A172 (cell line): ENCODE data around the gene HOXA9. TPM values are rescaled to one million over a fixed set of nuclear protein-coding genes. Genes with fewer than 3 reads are reported as not detected.

Experiments used
- DNase-seq: peaks from one replicate; pipeline ENCODE4 v3.0.0-alpha.2; 2015; ENCODE audit warnings: low spot score
- total RNA-seq: library from RNA; depleted of rRNA; stranded (reverse); fragments of >200 nt; shearing (Covaris generic); gene quantifications from 2 replicates; pipeline ENCODE4 v1.2.3, GENCODE V29; 2014

The HOXA9 gene
- total RNA-seq, 1 experiment from 2014 or later, result 88.6 TPM

DNA sequence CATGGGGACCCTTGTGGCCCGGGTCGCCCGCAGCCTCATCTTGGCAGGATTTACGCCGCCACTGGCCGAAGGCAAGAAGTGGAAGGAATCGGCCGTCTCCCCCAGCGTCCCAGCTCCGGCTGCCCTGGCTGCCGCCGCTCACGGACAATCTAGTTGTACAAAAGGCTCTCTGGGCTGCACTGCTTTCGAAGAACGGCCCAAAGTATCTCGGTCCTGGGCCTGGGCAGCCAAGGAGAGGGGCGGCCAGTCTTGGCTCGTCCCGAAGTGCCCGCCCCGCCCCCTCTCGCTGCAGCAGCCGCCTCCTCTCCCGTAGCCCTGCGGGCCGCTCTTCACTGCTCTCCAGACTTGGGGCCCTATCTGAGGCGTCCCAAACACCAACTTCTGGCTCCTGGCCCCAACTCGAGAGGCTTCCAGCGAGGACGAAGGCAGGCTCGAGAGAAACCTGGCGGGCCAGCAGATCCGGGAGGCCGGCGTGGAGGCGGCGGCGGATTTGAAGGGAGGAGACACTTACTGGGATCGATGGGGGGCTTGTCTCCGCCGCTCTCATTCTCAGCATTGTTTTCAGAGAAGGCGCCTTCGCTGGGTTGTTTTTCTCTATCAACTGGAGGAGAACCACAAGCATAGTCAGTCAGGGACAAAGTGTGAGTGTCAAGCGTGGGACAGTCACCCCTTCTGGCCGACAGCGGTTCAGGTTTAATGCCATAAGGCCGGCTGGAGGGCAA lies 809 bp downstream of the HOXA9 start:
- peak; percentile 21 for DNase-seq

DNA sequence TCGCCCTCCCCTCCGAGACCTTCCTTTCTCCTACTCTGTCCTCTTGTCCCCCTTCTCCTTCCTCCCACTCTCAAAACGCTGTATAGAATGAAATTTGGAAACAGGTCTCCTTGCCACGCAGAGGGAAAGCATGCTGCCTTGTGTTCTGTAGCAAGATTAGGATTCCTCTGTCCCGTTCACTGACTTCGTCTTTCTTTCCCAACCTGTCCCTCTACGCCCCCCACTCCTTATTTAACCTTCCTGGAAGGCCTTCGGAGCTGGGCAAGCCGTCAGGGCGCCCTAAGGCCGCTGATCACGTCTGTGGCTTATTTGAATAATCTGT lies 1.3 kb downstream of the HOXA9 start:
- peak; percentile 20 for DNase-seq

DNA sequence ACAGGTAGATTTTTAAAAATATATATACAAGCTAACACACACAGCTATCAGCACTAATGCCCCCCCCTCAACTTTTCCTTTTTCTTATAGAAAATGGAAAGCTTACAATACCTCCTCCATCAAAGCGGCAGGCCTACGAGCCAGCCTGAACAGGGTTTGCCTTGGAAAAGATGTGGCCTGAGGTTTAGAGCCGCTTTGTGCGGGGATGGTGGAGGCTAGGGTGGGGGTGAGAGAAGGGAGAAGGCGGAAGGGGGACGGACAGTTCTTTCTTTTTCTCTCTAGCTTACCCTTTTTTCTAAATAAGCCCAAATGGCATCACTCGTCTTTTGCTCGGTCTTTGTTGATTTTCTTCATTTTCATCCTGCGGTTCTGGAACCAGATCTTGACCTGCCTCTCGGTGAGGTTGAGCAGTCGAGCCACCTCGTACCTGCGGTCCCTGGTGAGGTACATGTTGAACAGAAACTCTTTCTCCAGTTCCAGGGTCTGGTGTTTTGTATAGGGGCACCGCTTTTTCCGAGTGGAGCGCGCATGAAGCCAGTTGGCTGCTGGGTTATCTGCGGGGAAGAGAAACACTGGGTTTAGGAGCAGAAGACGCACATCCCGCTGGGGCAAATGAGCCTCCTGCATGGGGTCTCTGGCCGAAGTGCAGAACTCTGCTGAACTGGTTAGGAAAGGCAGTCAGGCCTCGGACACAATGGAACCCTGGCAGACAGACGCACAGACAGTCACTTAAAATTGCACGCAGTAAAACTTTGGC lies 1.9 kb downstream of the HOXA9 start:
- DNase-seq, result no peak

DNA sequence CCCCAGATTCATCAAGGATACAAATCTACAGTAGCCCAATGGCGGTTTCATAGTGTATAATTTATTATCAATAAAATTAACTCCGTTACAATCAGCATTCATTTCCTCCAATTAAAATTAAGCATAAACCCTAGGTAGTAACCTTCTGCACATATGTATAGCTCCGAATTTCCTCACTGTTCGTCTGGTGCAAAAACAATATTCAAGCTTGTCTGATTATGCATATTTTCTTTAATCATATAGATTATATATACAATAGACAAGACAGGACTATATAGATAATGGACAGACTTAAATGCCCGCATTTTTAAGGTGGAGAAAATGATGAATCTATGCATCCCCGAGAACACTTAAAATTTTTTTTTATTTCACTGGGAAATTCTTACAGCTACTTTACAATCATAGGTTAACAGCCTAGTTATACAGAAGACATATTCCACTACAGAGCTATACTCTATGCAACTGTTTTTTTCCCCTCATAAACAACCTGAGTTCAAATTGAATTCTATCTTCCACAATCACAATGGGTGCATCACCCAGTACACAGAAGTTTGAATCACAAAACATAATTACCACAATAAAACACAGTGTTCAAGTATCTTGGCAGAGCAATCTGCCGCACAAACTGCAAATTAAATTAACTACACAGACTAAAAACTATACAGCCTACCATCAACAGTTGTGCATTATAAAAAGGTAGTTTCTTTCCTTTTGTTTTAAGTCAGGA lies 2.6 kb downstream of the HOXA9 start:
- no peak for DNase-seq

DNA sequence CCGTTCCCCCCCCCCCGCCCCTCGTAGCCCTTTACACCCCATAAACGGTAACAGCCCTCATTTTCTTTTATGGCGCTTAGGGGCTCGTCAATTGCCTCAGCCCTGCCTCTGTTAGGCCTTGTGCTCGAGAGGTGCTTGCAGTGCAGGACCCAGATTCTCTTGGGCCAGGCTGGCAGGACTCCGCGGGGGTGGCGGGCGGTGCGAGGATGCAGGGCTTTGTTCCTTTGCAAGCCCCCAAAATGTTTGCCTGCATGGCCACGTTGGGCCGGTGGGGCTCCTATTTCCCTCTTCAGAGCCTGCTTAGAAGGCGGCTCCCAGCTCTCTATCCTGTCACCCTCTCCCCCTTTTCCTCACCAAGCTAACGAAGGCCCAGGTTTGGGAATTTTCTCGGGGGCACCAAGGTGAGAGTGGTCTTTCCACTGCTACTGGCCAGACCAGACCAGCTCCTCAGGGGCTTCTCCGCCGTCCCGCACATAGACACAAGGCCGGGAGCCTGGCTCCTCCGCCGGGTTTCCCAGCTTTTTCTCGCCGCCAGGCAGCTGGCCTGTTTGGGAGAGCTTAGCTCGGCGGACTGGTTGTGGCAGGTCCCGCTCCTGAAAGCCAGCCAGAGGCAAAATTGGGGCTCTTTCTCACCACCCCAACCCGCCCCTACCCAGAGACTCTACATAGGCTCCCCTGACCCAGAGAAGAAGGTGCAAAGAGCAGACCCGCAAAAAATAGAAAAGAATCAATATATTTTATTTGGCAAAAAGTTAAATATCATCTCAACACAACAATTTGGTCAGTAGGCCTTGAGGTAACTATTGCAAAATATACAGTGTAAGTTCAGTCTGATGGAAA lies 3.4 kb downstream of the HOXA9 start:
- DNase-seq, result no peak

DNA sequence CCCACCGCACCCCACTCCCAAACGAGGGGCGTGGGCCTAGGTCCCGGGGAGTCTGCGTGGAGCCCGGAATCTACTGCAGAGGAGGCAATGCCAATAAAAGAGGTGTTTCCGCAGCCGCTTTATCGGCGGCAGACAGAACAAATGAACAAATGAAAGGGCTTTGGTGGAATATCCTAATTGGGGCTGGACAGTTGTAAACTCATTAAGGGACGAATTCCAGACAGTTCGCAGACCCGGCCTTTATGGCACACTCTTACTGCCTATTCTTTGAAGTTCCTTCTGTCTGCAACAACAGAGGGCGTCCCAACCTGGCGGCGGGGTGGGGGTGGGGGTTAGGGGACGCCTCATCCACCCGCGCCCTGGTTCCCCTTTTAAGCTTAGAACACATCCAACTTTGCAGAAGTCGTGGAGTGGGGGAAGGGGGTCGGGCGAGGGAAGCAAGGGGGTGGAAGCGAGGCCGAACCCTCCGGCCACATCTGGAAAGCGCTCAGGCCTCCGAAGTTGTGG lies 4.1 kb downstream of the HOXA9 start:
- peak; percentile 48 for DNase-seq

DNA sequence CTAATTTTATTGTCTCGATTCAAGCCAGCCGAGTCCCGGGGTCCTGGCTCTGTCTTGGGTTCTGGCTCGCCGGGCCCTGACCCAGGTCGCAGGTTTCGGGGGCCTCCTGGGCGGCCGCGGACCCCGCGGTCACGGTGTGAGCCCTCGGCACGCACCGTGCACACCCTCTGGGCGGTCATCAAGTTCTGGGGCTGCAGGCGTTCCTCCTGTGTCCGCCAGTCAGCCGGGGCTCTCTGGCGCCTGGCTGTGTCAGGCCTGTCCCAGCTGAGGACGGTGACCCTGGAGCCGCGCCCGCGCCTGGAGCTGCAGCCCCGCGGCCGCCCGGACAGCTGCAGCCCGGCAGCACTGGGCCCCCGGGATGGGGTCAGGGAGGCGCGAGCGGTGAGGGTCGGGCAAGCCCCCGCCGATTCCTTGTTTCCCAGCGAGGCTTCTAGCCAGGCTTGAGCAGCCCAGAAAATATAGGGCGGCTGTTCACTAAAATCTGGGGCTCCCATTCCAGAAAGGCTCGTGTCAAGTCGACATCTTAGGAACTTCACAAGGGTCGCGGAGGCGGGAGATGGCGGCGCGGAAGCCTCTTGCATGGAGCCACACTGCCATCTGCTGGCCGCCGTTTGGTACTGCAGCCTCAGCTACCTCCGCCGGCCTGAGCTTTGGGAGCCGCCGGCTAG lies 4.7 kb downstream of the HOXA9 start:
- peak; percentile 61 for DNase-seq

DNA sequence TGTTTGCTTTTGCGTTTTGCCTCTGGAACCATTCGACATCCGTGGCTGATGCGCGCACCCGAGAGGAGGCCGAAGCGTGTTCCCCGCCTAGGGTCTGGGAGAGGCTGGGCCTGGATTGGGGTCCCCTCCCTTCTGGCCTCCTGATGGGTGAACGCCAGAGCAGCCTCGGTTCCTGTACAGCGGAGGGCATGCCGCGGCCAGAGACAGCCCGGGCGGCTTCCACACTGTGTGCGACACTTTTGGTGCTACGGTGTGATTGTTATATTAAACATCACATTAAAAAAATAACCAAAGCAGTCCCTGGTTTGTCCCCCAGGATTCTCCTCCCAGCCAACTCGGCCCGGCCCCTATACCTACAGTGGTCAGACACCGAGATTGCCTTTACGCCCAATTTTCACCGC lies 5.2 kb downstream of the HOXA9 start:
- no peak for DNase-seq

DNA sequence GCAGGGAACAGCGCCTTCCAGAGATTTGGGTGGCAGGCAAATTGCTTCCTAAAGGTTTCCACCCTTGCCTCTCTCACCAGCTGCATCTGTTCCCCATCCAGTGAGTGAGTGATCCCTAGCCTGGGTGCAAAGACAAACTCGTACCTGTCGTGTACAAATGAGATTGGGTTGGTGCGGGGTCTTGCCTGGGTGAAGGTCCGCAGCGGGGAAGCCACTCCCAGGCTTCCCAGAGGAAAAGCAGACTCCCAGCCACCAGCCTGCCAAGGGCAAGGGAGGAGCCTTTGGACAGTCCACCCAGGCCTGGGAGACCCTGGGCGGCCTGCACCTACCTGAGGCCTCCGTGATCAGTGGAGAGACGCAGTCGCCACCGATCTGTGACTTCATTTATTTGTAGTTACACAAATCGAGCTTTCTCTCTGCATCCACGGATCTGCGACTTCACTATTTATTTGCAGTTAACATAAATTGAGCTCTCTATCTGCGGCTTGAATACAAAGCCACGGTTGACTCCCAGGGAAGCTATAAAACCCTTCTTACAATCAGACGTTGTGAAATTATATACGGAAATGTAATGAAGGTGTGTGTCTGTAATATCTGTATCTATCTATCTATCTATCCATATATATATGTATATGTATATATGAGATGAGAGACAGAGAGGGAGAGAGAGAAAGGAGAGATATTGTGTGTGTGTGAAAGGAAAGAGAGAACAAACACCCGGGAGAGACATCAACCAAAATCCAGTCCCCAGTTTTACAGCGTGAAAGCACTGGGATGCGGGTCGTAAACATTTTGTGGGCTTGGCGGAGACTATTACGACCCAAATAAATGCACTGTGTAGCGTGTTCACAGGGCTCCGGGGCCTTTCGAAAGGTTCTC lies 5.8 kb downstream of the HOXA9 start:
- DNase-seq, result no peak

DNA sequence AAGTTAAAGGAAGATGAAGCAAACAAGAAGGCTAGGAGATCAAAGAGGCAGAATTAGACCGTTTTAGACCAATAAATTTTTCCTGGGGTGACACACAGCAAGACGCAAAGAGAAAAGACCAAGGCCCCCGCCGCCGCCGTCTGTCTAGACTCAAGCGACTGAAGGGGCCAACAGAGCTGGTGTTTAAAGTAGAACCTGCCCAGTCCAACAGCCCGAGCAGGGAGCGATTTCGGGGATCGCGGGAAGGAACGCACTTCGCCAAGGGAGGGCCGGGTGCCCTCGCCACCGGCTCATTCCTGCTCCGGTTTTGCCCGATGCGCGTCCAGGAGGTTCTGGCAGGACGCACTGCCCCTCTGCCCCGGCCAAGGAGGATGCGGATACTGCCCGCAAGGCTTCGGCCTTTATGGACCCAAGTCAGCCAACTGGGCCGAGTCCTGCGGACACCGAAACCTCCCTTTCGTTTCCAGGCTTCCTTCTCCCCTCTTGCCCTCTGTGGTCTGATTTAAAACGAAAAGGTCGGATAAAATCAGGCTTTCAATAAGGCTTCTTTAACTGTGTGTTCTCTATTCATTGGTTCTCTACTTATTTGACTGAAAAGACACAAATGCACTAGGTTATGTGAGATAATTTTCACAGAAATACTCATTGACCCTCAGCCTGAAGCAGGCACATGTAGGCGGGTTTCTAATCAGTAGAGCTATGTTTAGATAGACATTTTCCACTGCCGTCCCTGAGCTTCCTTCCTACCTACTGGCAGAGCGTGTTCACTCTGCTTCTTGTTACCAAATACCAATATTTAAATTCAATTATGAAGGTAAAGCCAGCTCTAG lies 6.7 kb downstream of the HOXA9 start:
- no peak for DNase-seq

DNA sequence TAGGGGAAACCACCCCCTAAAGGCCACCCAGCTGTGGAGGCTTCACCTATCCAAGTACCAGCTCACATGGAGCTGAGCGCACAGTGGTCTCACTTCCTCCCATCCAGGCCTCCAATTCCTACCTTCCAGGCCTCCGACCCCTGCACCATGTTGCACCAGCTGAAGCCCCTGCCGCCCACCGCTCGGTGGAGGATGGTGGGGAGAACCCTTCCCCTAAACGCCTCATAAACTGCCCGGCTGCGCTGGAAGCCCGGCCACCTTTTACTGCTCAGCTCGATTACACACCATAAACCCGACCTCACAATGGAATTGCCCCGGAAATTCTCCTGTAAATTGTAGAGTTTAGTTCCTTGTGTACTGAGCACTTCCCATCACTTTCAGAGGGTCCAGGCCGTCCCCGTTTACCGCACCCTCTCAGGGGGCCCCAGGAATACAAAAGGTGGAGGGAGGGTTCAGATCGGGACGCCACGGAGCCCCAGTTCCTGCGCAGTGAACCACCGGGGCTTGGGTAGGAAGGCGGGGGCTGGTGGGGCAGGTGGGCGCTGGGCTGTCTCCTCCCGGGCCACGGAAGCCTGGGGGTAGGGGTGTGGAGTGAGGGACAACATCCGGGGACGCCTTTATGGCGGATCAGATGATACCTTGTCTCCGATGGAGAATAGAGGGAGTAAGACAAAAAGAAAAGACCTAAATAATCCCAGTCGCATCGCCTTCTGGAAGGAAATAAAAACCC lies 7.5 kb downstream of the HOXA9 start:
- DNase-seq, result no peak

DNA sequence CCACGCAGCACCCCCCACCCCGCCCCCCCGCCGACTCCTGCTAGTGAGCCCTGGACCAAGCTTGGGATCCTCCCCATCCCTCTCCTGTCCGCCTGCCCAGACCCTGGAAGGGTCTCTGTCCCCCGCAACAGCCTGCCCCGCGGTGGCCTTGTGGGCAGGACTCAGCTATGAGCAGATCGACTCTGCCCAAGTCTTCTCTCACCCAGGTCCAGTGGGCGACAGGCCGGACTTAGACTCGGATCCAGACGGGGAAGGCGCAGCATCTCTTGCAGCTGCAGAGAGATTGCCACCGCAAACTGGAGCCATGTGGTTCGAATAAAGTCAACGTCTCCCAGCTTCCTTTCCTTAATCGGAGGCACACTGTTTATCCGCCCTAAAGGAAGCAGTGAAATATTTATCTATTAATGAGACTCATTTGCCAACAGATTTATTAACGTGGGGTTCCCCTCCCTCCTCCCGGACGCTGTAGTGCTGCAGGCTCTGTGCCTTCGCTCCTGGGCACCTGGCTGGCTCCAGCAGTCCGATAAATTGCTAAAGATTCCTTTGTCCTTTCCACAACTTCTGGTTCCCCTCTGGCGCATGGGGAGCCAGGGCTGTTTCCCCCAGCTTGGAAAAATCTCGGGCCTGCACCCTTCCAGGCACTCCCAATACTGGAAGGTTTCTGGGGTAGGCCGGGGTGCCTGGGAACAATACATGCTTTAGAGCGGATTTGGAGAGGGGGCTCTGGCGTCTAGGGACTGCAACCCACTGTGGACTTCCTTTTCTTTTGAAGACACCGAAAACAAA lies 8.2 kb downstream of the HOXA9 start:
- DNase-seq, result no peak

DNA sequence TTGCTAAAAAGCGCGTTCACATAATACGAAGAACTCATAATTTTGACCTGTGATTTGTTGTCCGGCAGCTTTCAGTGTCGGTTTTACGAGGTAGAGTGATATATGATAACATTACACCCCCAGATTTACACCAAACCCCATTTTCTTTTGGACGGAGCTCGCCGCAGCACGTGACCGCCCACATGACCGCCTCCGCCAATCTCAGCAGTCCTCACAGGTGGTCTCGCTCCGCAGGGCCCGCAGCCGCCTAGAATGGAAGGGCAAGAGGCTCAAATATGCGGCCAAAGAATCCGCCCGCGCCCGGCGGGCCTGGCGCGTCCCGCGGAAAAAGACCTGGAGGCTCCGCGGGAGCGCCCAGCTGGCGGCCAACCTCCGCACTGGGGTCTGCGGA lies 8.8 kb downstream of the HOXA9 start, which contains the start of gene HOXA7:
HOXA7 (minus strand) TSS at position 168 of the 391 bp plus-strand sequence; CDS start at position 38, 130 bp downstream.
- no peak for DNase-seq

DNA sequence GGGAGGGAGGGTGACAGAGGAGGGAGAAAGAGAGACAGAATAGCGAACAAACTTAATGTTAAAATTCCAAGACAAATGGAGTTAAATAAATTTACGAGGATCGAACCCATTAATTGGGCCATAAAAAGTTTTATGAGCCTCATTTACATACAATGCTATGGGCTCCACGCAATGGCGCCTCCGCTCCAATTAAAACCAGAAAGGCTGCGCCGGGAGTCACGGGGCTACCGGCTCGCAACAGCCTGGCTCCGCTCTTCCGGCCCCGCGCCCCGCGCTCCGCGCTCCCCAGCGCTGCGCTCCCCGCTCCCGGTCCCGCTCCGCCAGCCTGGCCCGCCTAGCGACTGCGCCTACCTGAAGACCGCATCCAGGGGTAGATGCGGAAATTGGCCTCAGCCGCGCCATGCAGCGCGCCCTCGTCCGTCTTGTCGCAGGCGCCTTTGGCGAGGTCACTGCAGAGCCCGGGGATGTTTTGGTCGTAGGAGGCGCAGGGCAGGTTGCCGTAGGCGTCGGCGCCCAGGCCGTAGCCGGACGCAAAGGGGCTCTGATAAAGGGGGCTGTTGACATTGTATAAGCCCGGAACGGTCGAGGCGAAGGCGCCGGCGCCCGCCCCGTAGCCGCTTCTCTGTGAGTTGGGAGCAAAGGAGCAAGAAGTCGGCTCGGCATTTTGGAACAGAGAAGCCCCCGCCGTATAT lies 9.4 kb downstream of the HOXA9 start:
- no peak for DNase-seq

DNA sequence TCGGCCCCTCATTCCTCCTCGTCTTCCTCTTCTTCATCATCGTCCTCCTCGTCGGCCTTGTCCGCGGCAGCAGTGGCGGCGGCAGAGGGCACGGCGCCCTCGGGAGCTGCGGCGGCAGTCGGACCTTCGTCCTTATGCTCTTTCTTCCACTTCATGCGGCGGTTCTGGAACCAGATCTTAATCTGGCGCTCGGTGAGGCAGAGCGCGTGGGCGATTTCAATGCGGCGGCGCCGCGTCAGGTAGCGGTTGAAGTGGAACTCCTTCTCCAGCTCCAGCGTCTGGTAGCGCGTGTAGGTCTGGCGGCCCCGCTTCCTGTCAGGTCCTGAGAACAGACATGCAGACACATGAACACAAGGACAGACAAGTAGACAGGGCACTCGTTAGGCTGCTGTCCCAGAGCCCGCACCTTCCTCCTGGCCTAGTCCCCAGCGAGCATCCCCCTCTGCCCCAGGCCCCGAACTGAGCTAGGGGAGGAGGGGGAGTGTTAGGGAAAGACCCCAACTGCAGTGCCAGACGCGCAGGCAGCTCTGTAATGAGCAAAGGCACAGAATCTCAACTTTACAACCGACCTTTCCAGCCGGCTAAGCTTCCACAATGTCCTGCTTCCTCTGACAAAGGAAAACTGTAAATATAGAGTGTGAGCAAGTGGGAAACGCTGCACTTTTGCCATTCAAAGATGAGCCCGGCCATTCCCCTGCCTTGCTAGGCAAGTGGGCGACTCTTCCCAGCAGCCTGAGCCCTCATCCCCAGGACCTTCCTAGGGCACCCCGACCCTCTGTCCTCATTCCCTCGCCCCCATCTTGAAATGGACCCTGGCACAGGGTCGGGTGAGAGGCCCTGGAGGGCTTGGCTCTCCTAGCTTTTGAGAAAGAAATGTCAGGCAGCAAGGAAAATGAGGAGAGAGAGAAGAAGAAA lies 10.2 kb downstream of the HOXA9 start:
- DNase-seq, result no peak

DNA sequence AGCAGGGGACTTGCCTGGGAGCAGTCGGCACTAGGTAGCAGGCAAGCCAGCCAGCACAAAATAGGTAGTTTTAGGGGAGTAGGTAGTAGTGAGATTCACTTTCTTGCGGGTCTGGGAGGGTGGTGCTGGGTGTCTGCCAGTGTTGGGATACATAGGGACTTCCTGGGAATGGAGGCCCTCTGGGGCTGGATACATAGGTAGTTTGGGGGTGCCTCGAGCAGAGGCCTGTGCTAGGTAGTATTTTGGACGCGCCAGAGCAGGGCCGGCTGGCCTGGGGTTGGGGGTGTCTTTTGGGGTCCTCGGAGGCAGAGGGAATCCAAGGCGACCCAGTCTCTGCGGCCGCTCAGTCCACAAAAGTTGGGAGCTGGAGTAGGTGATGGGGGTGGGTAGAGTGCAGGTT lies 11.0 kb downstream of the HOXA9 start:
- no peak for DNase-seq
